A549 (cell line): Measurements from ENCODE around the gene TEX53. TPM values are rescaled to one million over a fixed set of nuclear protein-coding genes. Genes with fewer than 3 reads are reported as not detected.
A peak's percentile ranks its signal among the peaks of the same experiment; 100 is the strongest.

Source experiments
- ATAC-seq, 2 experiments: fragments of 200-7000 bp in 1 of 2; fragments of >200 bp in 1 of 2; cut with Nextera tagmentation in 1 of 2; cut with Tn5 transposase in 1 of 2; 3 replicates each; pipeline versions ENCODE4 v1.8.0 to v1.9.1; 2018 to 2020; ENCODE audit warnings: mild to moderate bottlenecking in 1 of 2, moderate library complexity in 1 of 2
- CTCF ChIA-PET: fragments of 300-600 bp; sonication (Branson Sonifier 250); formaldehyde crosslinking; extraction: SDS; loops from one replicate; lab custom pipeline; 2021; ENCODE audit warnings: antibody characterized with exemption, inconsistent platforms; lab: Yijun Ruan, JAX
- POLR2A ChIA-PET: fragments of 350-600 bp; formaldehyde crosslinking; extraction: SDS; loops from one replicate; lab custom pipeline; 2021; ENCODE audit warnings: antibody characterized with exemption, inconsistent platforms; lab: Yijun Ruan, JAX
- DNase-seq, 2 experiments: peaks; one replicate each; pipeline versions ENCODE4 v3.0.0 to v3.0.0-alpha.2; 2011 to 2016; ENCODE audit warnings: low read depth in 1 of 2, low spot score in 1 of 2
- FAIRE-seq: peaks from 2 replicates; lab custom pipeline; 2011; peaks lifted over from hg19 to GRCh38; lab: Jason Lieb, UNC
- H3K27ac ChIP-seq, 2 experiments: fragments of >200 bp; sonication (Bioruptor Twin); formaldehyde crosslinking; 3 replicates each; pipeline ENCODE4 v1.5.1; 2016 to 2017
- H3K4me1 ChIP-seq: fragments of >200 bp; sonication (Bioruptor Twin); formaldehyde crosslinking; 3 replicates; pipeline ENCODE4 v1.6.1; 2016
- H3K4me2 ChIP-seq: fragments of >200 bp; sonication (Bioruptor Twin); formaldehyde crosslinking; 3 replicates; pipeline ENCODE4 v1.6.1; 2016
- H3K4me3 ChIP-seq: fragments of >200 bp; sonication (Bioruptor Twin); formaldehyde crosslinking; 3 replicates; pipeline ENCODE4 v1.5.1; 2016
- H3K9me3 ChIP-seq: fragments of >200 bp; sonication (Bioruptor Twin); formaldehyde crosslinking; 3 replicates; pipeline ENCODE4 v1.6.1; 2016
- CBX2 ChIP-seq: fragments of 200-600 bp; sonication (generic); IDR thresholded peaks from 2 replicates; pipeline ENCODE4 v1.6.1; 2016; ENCODE audit warnings: low read depth, mild to moderate bottlenecking, borderline replicate concordance
- CHD2 ChIP-seq: fragments of 150-350 bp; IDR thresholded peaks from 2 replicates; pipeline ENCODE4 v1.6.1; 2014; ENCODE audit warnings: low read length; ENCODE audit not compliant: partially characterized antibody
- E2F6 ChIP-seq: IDR thresholded peaks from 2 replicates; pipeline ENCODE4 v1.6.1; 2012; ENCODE audit warnings: low read depth, borderline replicate concordance
- ELK1 ChIP-seq: fragments of 150-350 bp; IDR thresholded peaks from 2 replicates; pipeline ENCODE4 v1.6.1; 2014; ENCODE audit warnings: low read depth, mild to moderate bottlenecking, low read length
- FOXS1 ChIP-seq: fragments of 250-450 bp; sonication (Bioruptor Pico); IDR thresholded peaks from 2 replicates; pipeline ENCODE4 v1.5.0; 2020; ENCODE audit warnings: mild to moderate bottlenecking, moderate library complexity
- GATA3 ChIP-seq: IDR thresholded peaks from 2 replicates; pipeline ENCODE4 v1.6.1; 2012; ENCODE audit warnings: borderline replicate concordance
- HMGXB4 ChIP-seq: fragments of 250-450 bp; sonication (Bioruptor Pico); IDR thresholded peaks from 2 replicates; pipeline ENCODE4 v1.5.0; 2021; ENCODE audit warnings: mild to moderate bottlenecking, moderate library complexity, borderline replicate concordance
- JUN ChIP-seq, 2 experiments: fragments of >200 bp; sonication (Bioruptor Twin); formaldehyde crosslinking; IDR thresholded peaks; 2 replicates in 1 of 2; 3 replicates in 1 of 2; pipeline ENCODE4 v1.6.1; 2016 to 2017
- KDM5A ChIP-seq: fragments of 200-600 bp; sonication (generic); IDR thresholded peaks from 2 replicates; pipeline ENCODE4 v1.6.1; 2016; ENCODE audit warnings: antibody characterized with exemption, mild to moderate bottlenecking
- MAZ ChIP-seq: fragments of 150-350 bp; IDR thresholded peaks from 2 replicates; pipeline ENCODE4 v1.6.1; 2014; ENCODE audit warnings: antibody characterized with exemption, low read depth, low read length, borderline replicate concordance
- MYC ChIP-seq: IDR thresholded peaks from 2 replicates; pipeline ENCODE4 v1.6.1; 2012; ENCODE audit warnings: mild to moderate bottlenecking, inconsistent platforms, low read length, improper control_type of control experiment, borderline replicate concordance
- NFE2L2 ChIP-seq: fragments of 150-350 bp; conservative IDR thresholded peaks from 2 replicates; pipeline ENCODE4 v1.6.1; 2014; ENCODE audit warnings: low read length
- NPAS2 ChIP-seq: fragments of 250-450 bp; sonication (Bioruptor Pico); IDR thresholded peaks from 2 replicates; pipeline ENCODE4 v1.8.0; 2022; ENCODE audit warnings: mild to moderate bottlenecking, moderate library complexity, borderline replicate concordance
- POLR2A ChIP-seq: IDR thresholded peaks from 2 replicates; pipeline ENCODE4 v1.6.1; 2012; ENCODE audit warnings: mild to moderate bottlenecking, low read length
- RAD21 ChIP-seq, 2 experiments: fragments of >200 bp in 1 of 2; sonication (Bioruptor Twin) in 1 of 2; formaldehyde crosslinking in 1 of 2; IDR thresholded peaks in 1 of 2; conservative IDR thresholded peaks in 1 of 2; 2 replicates in 1 of 2; 3 replicates in 1 of 2; pipeline ENCODE4 v1.6.1; 2012 to 2018; ENCODE audit warnings: inconsistent platforms in 1 of 2
- RARB ChIP-seq: fragments of 250-450 bp; sonication (Bioruptor Pico); IDR thresholded peaks from 2 replicates; pipeline ENCODE4 v1.8.0; 2021; ENCODE audit warnings: mild to moderate bottlenecking, moderate library complexity
- RCOR1 ChIP-seq: fragments of 150-350 bp; IDR thresholded peaks from 2 replicates; pipeline ENCODE4 v1.6.1; 2014; ENCODE audit warnings: antibody characterized with exemption, low read length, low read depth
- RFX5 ChIP-seq: fragments of 450-650 bp; IDR thresholded peaks from 2 replicates; pipeline ENCODE4 v1.7.1; 2014; ENCODE audit warnings: antibody characterized with exemption, mild to moderate bottlenecking, moderate library complexity
- RNF2 ChIP-seq: fragments of 200-600 bp; sonication (generic); IDR thresholded peaks from 2 replicates; pipeline ENCODE4 v1.6.1; 2016; ENCODE audit warnings: low read depth, mild to moderate bottlenecking, antibody characterized with exemption, moderate library complexity, borderline replicate concordance
- TP53 ChIP-seq: fragments of 250-450 bp; sonication (Bioruptor Pico); IDR thresholded peaks from 2 replicates; pipeline ENCODE4 v1.5.0; 2021; ENCODE audit warnings: mild to moderate bottlenecking, moderate library complexity
- USF2 ChIP-seq: fragments of 450-650 bp; IDR thresholded peaks from 2 replicates; pipeline ENCODE4 v1.6.1; 2014; ENCODE audit warnings: antibody characterized with exemption
- ZC3H11A ChIP-seq: fragments of 450-650 bp; IDR thresholded peaks from 2 replicates; pipeline ENCODE4 v1.6.1; 2014; ENCODE audit warnings: antibody characterized with exemption, mild to moderate bottlenecking
- ZFP36 ChIP-seq: fragments of 450-650 bp; IDR thresholded peaks from 2 replicates; pipeline ENCODE4 v1.6.1; 2014; ENCODE audit warnings: borderline replicate concordance; ENCODE audit not compliant: partially characterized antibody
- WGBS: methylation state at CpG from one replicate; pipeline ENCODE4 v1.1.6; 2017; ENCODE audit errors: missing lambda C conversion rate; 5-methylcytosine and 5-hydroxymethylcytosine counted together
- polyA plus RNA-seq, 4 experiments: library from polyadenylated mRNA; depleted of rRNA in 3 of 4; stranded (reverse); fragments of >200 nt; fragmentation: RNase III in 1 of 4; extraction: RNeasy Plus Mini Kit Qiagen cat#74134 plus additional on column Dnase treatment in 1 of 4; gene quantifications; 2 replicates in 3 of 4; 3 replicates in 1 of 4; pipeline ENCODE4 v1.2.3, GENCODE V29; 2011 to 2017

TEX53 gene
- polyA plus RNA-seq, 2 of the 4 experiments (the other 2 are of a cell fraction) = not detected

- TF ChIP-seq HMGXB4 (CRISPR knock-in tag) (no peak), CHD2 (no peak)
Observed at GRCh38 chr9:114688379-114688778, 30.8 kb upstream of the TEX53 start (continued).

- Histone ChIP-seq H3K4me1 (peaks cover 30% of the 10 kb centered on the region), H3K4me3 (no peak overlapping the region), H3K27ac (no peak overlapping the region), H3K9me3 (no peaks in the 10 kb centered on the region), H3K4me2 (no peak overlapping the region)
- TF ChIP-seq TP53 (CRISPR knock-in tag) (no peak), ZFP36 (peak; percentile 26), NPAS2 (CRISPR knock-in tag) (no peak), NFE2L2 (no peak), RAD21 (conservative IDR thresholded peaks at IDR 0.05 in 1 of 2, IDR thresholded peaks at IDR 0.05 in 1 of 2) (no peak)
- ATAC-seq (no peak), DNase-seq (no peak), FAIRE-seq (peak; percentile 18)
- CTCF ChIA-PET = no interaction called here
- POLR2A ChIA-PET = no interaction called here
Observed at GRCh38 chr9:114687034-114687433, 29.4 kb upstream of the TEX53 start.

GRCh38 chr9:114685951-114686350 is 28.3 kb upstream of the TEX53 start:
- no peak for ATAC-seq
- Histone ChIP-seq H3K4me3 (no peak overlapping the region), H3K27ac (no peak overlapping the region), H3K4me1 (peaks cover 23% of the 10 kb centered on the region), H3K9me3 (no peaks in the 10 kb centered on the region), H3K4me2 (no peak overlapping the region)
- ChIA-PET CTCF (interaction anchor here (0.6 to 2.4 kb wide), 7 partner anchors 13 to 849 kb away, joined by 3 to 15 read pairs (median 5); no protein-coding TSS in a partner anchor), POLR2A (no interaction called here)
- no peak for DNase-seq
- 86% methylated on average over 5 of the region's 5 CpGs for WGBS
- no peak for FAIRE-seq
- no peak for TF ChIP-seq ZC3H11A
- no peak for TF ChIP-seq E2F6
- no peak for TF ChIP-seq NFE2L2
- TF ChIP-seq JUN (IDR thresholded peaks at IDR 0.05) = no peak
- no peak for TF ChIP-seq RARB (CRISPR knock-in tag)
- TF ChIP-seq ELK1 = no peak
- TF ChIP-seq TP53 (CRISPR knock-in tag) = no peak

- CTCF ChIA-PET = interaction anchor here (0.9 to 14.6 kb wide), 6 partner anchors 11 to 332 kb away, joined by 3 to 271 read pairs (median 82); no protein-coding TSS in a partner anchor
- FAIRE-seq = no peak
- Histone ChIP-seq H3K27ac (no peak overlapping the region), H3K9me3 (no peaks in the 10 kb centered on the region)
- ATAC-seq = no peak
- no peak for TF ChIP-seq KDM5A
- no peak for TF ChIP-seq MAZ
- TF ChIP-seq POLR2A = no peak
- TF ChIP-seq USF2 = no peak
- no peak for TF ChIP-seq RARB (CRISPR knock-in tag)
- no peak for TF ChIP-seq TP53 (CRISPR knock-in tag)
- no peak for TF ChIP-seq RCOR1
- TF ChIP-seq RFX5 = no peak
- TF ChIP-seq GATA3 = no peak
- no peak for TF ChIP-seq MYC
- no peak for TF ChIP-seq CBX2
- no peak for TF ChIP-seq ZC3H11A
- no peak for TF ChIP-seq RNF2
- no peak for TF ChIP-seq CHD2
- TF ChIP-seq ZFP36 = no peak
- TF ChIP-seq FOXS1 = no peak
- no peak for TF ChIP-seq ELK1
- TF ChIP-seq, all 56 proteins: peak for 0
- H3K4me1 ChIP-seq = peaks cover 15% of the 10 kb centered on the region
- DNase-seq = no peak
- POLR2A ChIA-PET = no interaction called here
- no peak overlapping the region for H3K4me2 ChIP-seq
- WGBS = 82% methylated on average over 6 of the region's 6 CpGs
- H3K4me3 ChIP-seq = no peak overlapping the region
Observed at GRCh38 chr9:114684036-114684435, 26.4 kb upstream of the TEX53 start.
